ACC112 (cell line): Measurements from ENCODE around the gene SLC30A2.

Source experiments
- H2AFZ ChIP-seq: fragments of 200-600 bp; sonication (generic); one replicate; pipeline ENCODE4 v1.6.0; 2017; ENCODE audit warnings: antibody characterized with exemption, low read length; ENCODE audit not compliant: unreplicated experiment
- H3K27ac ChIP-seq: fragments of 200-600 bp; sonication (generic); 2 replicates; pipeline ENCODE4 v1.5.1; 2014; ENCODE audit warnings: low read depth, mild to moderate bottlenecking, antibody characterized with exemption, low read length, moderate library complexity
- H3K27me3 ChIP-seq: fragments of 200-600 bp; sonication (generic); 2 replicates; pipeline ENCODE4 v1.6.1; 2014; ENCODE audit warnings: mild to moderate bottlenecking, antibody characterized with exemption, low read length, moderate library complexity, mixed read lengths; ENCODE audit not compliant: insufficient read depth
- H3K36me3 ChIP-seq: fragments of 200-600 bp; sonication (generic); 2 replicates; pipeline ENCODE4 v1.6.1; 2016; ENCODE audit warnings: mild to moderate bottlenecking, antibody characterized with exemption, low read length, moderate library complexity, mixed read lengths; ENCODE audit not compliant: insufficient read depth
- H3K4me1 ChIP-seq: fragments of 200-600 bp; sonication (generic); one replicate; pipeline ENCODE4 v1.6.1; 2016; ENCODE audit warnings: low read length, mixed read lengths; ENCODE audit not compliant: insufficient read depth, unreplicated experiment, control insufficient read depth
- H3K4me3 ChIP-seq: fragments of 200-600 bp; sonication (generic); 2 replicates; pipeline ENCODE4 v1.5.1; 2014; ENCODE audit warnings: mild to moderate bottlenecking, low read depth, low read length
- H3K79me2 ChIP-seq: fragments of 200-600 bp; sonication (generic); one replicate; pipeline ENCODE4 v1.6.0; 2016; ENCODE audit warnings: low read length; ENCODE audit not compliant: control insufficient read depth, unreplicated experiment, insufficient read depth

SLC30A2 gene

DNA sequence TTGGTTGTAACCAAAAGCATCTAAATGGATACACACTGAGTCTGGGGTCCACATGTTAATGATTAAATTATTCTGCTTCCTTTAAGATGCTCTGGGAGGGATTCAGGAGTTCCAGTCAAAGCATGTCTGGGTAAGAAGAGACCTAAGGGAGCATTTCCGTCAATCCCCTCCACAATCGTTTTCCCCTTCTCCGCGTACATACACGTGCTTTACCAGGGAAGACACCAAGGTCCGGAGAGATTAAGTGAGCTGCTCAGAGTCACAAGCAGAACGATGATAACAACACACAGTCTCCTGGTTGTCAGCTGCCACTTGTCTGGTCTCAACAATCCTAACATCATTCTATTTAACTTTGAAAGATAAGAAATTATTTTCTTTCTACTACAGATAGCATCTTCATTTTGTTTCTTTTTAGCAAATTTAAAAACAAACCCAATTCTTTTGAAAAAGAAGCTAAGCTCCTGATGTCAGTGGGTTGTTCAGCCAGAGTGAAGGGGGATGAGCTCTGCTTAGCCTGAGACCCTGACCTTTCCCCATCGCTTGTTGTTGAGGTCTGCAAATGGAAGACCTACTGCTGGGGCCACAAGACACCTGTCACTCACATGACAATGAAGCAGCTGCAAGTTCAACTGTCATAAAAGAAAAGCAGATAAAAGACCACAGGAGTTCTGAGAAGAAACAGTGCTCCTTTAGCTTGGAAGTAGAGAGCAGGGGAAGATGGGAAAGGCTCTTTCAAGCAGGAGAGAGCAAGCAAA lies 52.5 kb downstream of the SLC30A2 start:
- H3K79me2 ChIP-seq: peaks cover 2% of the 10 kb centered on the region
- H3K4me3 ChIP-seq: no peak overlapping the region
- peaks cover 21% of the 10 kb centered on the region for H3K4me1 ChIP-seq
- H3K27me3 ChIP-seq: no peaks in the 10 kb centered on the region
- no peaks in the 10 kb centered on the region for H3K36me3 ChIP-seq
- H2AFZ ChIP-seq: no peak overlapping the region
- H3K27ac ChIP-seq: no peak overlapping the region

DNA sequence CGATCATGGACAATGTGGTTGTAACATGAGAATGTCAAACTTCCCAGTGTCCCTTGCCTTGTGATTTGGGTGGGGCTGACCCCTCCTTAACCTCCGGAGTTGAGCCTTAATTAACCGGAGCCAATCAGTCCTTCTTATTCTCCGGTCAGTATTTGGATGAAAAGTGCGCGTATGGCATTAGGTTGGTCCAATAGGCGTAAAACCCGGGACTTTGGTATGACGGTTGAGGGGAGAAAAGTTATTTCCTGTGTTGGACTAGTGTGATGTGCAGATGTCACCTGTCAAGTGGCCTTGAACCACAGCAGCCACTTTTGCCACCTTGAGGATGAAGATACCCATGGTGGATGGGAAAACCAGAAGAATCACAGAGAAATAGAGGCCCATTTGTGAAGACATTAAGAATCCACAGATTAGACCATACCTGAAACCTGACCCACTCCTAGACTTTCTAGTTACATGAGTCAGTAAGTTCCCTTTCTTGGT lies 53.2 kb downstream of the SLC30A2 start:
- peaks cover 21% of the 10 kb centered on the region for H3K4me1 ChIP-seq
- H3K27ac ChIP-seq: no peak overlapping the region
- no peak overlapping the region for H3K4me3 ChIP-seq
- no peak overlapping the region for H2AFZ ChIP-seq
- H3K36me3 ChIP-seq: no peaks in the 10 kb centered on the region
- peaks cover 2% of the 10 kb centered on the region for H3K79me2 ChIP-seq
- no peaks in the 10 kb centered on the region for H3K27me3 ChIP-seq

DNA sequence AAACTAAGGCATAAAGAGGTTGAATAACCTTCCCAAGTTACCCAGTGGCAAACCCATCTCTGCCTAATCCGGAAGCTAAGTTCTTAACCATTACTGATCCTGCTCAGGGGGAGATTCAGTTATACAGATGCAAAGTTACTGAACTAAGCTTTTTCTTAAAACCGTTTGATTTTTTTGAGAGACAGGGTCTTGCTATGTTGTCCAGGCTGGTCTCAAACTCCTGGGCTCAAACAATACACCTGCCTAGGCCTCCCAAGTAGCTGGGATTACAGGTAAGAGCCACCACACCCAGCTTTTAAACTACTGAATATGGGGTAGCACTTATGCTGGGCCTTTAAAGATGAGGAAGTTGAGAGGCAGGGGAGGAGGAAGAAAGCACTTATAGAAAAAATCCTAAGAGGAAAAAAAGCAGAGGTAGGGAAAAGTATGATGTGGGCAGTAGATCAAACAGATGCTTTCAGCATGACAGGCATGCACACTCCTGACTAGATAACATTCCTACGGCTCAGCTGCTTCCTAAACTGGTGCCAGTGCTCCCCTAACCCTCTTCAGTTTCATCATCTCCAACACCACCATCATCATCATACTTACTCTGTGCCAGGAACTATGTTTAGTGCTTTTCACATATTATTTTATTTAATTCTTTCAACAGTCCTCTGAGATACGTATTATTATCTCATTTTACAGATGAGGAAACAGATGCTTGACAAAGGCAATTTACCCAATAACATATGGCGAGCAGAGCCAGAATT lies 53.8 kb downstream of the SLC30A2 start:
- H2AFZ ChIP-seq: no peak overlapping the region
- no peak overlapping the region for H3K27ac ChIP-seq
- H3K4me1 ChIP-seq: peaks cover 17% of the 10 kb centered on the region
- H3K79me2 ChIP-seq: peaks cover 2% of the 10 kb centered on the region
- H3K27me3 ChIP-seq: no peaks in the 10 kb centered on the region
- H3K36me3 ChIP-seq: no peaks in the 10 kb centered on the region
- no peak overlapping the region for H3K4me3 ChIP-seq

DNA sequence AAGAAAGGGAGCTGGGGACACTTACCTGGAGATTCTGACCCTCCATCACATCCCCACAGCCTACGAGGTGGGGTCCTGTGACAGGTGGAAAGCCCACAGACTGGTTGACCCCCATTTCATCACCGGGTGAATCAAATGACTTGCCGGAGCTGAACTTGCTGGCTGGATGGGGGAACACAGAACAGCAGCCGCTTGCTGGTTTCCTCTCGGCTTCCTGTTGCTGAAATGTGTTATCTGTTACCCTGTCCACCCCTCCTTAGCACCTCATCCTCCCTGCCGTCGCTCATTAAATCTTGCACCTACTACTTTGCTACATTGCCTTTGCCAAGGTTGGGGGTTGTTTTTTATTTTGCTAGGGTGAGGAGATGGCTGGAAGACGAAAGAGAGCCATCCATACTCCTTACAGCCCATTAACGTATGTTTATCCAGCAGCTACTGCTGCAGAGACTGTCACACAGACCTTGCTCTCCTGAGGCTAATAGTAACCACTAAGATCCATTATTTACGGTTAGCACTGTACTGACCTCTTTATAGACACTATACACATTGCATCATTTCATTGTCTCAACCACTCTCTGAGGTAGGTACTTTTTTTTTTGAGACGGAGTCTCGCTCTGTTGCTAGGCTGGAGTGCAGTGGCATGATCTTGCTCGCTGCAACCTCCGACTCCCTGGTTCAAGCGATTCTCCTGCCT lies 55.1 kb downstream of the SLC30A2 start:
- H3K27ac ChIP-seq: no peak overlapping the region
- H3K79me2 ChIP-seq: peaks cover 2% of the 10 kb centered on the region
- peaks cover 11% of the 10 kb centered on the region for H3K4me1 ChIP-seq
- no peaks in the 10 kb centered on the region for H3K27me3 ChIP-seq
- H3K36me3 ChIP-seq: 0 out of 2 replicates have a peak, but pooled peaks cover 6% of the 10 kb centered on the region
- no peak overlapping the region for H3K4me3 ChIP-seq
- no peak overlapping the region for H2AFZ ChIP-seq

DNA sequence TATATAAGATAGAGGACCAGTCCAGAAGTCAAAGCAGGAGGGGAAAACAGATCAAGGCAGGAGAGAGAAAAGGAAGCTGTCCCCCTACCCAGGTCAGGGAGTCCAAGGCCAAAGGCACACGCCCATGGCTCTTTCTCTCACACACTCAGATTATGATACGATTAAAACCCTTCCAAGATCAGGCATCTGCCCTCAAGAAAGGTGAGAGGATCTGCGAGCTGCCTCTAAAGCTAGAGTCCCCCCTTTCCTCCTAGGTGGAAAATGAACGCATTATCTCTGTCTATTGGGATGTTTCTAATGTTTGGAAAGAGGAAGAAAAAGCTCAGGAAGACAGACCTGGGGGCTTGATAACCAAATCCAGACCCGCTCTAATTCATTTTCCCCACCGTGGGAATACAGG lies 55.7 kb downstream of the SLC30A2 start:
- peaks cover 11% of the 10 kb centered on the region for H3K4me1 ChIP-seq
- H2AFZ ChIP-seq: no peak overlapping the region
- H3K36me3 ChIP-seq: 0 out of 2 replicates have a peak, but pooled peaks cover 12% of the 10 kb centered on the region
- no peak overlapping the region for H3K4me3 ChIP-seq
- H3K79me2 ChIP-seq: peaks cover 2% of the 10 kb centered on the region
- no peaks in the 10 kb centered on the region for H3K27me3 ChIP-seq
- H3K27ac ChIP-seq: no peak overlapping the region

DNA sequence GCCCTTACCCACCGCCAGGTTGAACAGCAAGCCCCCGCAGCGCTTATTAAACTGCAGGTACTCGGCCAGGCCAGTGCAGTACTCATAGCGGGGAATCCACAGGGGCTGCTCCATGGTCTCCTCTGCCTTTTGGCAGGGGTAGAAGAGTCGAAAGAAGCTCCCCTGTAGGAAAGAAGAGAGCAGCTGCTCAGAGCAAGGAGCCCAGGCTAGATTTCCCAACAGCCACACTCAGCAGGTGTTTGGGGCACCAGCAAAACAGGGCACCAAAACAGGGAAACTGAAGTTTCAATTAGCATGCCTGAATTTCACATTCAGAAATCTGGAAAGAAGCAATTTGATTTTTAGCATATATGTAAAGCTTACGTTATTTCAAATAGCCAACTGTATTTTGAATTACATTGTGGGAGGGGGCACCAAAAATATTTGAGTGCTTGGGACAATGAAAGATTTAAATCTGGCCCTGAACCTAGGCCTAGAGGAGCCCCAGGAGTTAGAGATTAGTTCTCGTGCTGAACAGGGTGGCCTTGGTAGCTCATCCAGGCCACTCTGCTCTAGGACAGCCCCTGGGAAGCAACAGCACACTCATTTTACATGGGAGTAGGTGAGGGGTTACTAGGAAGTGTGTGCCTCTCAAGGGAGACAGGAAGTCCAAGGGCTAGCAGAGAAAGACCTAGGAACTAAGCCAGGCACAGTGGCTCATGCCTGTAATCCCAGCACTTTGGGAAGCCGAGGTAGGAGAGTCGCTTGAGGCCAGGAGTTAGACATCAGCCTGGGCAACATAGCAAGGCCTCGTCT lies 56.3 kb downstream of the SLC30A2 start:
- Histone ChIP-seq H3K27me3 (no peaks in the 10 kb centered on the region), H3K27ac (no peak overlapping the region), H3K4me1 (peaks cover 11% of the 10 kb centered on the region), H3K36me3 (0 out of 2 replicates have a peak, but pooled peaks cover 12% of the 10 kb centered on the region), H3K4me3 (no peak overlapping the region), H2AFZ (no peak overlapping the region), H3K79me2 (peaks cover 2% of the 10 kb centered on the region)

DNA sequence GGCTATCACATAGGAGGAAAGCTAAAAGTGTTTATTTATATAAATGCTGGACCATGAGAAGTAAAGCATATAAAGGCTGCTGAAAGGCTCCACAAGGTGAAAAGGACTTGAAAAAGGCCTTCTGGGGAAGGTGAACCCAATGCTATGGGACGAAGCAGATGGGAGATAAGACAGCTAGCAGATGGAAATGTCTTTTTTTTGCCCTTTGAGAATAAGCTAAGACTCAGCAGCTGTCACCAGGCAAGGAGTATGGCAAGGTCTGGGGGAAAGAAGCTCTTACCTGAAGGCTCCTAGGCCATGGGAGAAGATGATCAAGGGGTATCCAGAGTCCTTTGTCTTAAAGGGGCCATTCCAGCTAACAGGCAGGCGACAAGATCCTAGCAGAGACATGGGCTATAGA lies 58.0 kb downstream of the SLC30A2 start:
- Histone ChIP-seq H3K79me2 (no peaks in the 10 kb centered on the region), H3K4me1 (peaks cover 11% of the 10 kb centered on the region)

More for the DNA sequence above, 58.0 kb downstream of the SLC30A2 start:
- Histone ChIP-seq H3K27ac (no peak overlapping the region), H3K36me3 (peaks cover 21% of the 10 kb centered on the region; the same call in 1 of the 2 replicates), H3K27me3 (no peaks in the 10 kb centered on the region), H2AFZ (no peak overlapping the region), H3K4me3 (no peak overlapping the region)
